Prostate gland (tissue), 2 donors: ENCODE measurements around the gene TFEB. TPM values are rescaled to one million over a fixed set of nuclear protein-coding genes. Genes with fewer than 3 reads are reported as not detected.

Experiments
- DNase-seq: peaks from one replicate; pipeline ENCODE4 v3.0.0-alpha.2; 2019; ENCODE audit warnings: low spot score
- H3K27ac ChIP-seq, 2 donors: fragments of 200-600 bp; sonication (generic); 2 replicates each; pipeline ENCODE4 v1.5.1; 2017 to 2019
- H3K27me3 ChIP-seq: fragments of 200-600 bp; sonication (generic); replicated peaks from 2 replicates; pipeline ENCODE4 v1.5.1; 2019; ENCODE audit not compliant: insufficient read depth
- H3K36me3 ChIP-seq, 2 donors: fragments of 200-600 bp; sonication (generic); 1 replicate in 1 of 2; 2 replicates in 1 of 2; pipeline versions ENCODE4 v1.5.1 to v1.8.1; 2017 to 2019
- H3K4me1 ChIP-seq: fragments of 200-600 bp; sonication (generic); replicated peaks from 2 replicates; pipeline ENCODE4 v1.5.1; 2019
- H3K4me3 ChIP-seq, 2 donors: fragments of 200-600 bp; sonication (generic); 2 replicates each; pipeline ENCODE4 v1.5.1; 2017 to 2019
- H3K9me3 ChIP-seq: fragments of 200-600 bp; sonication (generic); 2 replicates; pipeline ENCODE4 v1.5.1; 2017
- POLR2A ChIP-seq: fragments of 450-650 bp; IDR thresholded peaks from one replicate; pipeline ENCODE4 v1.6.1; 2016; ENCODE audit warnings: antibody characterized with exemption, mild to moderate bottlenecking
- POLR2AphosphoS5 ChIP-seq: sonication (generic); formaldehyde crosslinking; IDR thresholded peaks from one replicate; pipeline ENCODE4 v1.6.1; 2017; ENCODE audit warnings: antibody characterized with exemption
- WGBS: methylation state at CpG from one replicate; pipeline ENCODE4 v1.1.5; 2018; 5-methylcytosine and 5-hydroxymethylcytosine counted together
- intact Hi-C: fragments of 100-400 bp; cut with DNase I; formaldehyde crosslinking; loops from one replicate; pipeline ENCODE4 v1.14.2; 2022
- total RNA-seq, 2 donors: library from RNA; depleted of rRNA; stranded (reverse); fragments of >200 nt; gene quantifications; one replicate each; pipeline ENCODE4 v1.1.0, GENCODE V29; 2016
- TF ChIP-seq, protein P1 (sequence below), 4 experiments: fragments of 200-600 bp in 2 of 4; fragments of 450-650 bp in 2 of 4; sonication (generic) in 2 of 4; IDR thresholded peaks; 1 replicate in 3 of 4; 2 replicates in 1 of 4; pipeline ENCODE4 v1.5.1; 2016 to 2019; ENCODE audit warnings: antibody characterized with exemption in 4 of 4, mild to moderate bottlenecking in 2 of 4, moderate library complexity in 2 of 4

TFEB gene
- total RNA-seq, 2 donors from 2014 or later = 28.4 to 31.2 TPM

DNA sequence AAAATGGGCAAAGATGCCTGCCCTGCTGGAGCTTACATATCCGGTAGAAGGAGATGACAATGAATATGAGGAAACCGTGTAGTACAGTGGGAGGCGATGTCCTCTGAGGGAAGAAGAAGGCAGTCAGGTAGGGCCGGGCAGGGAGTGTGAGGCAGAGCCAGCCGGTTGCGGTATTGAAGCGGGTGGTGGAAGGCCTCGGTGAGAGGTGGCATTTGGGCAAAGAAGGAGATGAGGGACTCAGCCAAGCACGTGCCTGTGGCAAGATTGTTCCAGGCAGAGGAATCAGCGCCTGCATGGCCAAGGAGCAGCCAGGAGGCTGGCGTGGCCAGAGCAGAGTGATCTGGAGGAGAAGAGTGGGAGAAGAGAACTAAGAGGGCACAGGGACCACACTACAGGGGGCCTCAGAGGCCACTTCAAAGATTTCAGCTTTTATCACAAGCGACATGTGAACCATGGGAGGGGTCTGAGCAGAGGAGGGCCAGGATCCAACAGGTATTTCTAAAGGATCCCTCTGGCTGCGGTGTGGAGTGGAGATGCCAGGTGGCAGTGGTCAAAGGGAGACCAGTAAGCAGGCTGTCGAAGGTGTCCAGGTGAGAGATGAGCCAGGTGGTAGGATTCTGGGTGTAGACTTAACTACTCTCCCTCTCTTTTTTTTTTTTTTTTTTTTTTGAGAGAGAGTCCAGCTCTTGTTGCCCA is 83.3 kb downstream of the TFEB start:
- H3K4me1 ChIP-seq = no peaks in the 10 kb centered on the region
- no peaks in the 10 kb centered on the region for H3K27me3 ChIP-seq
- TF ChIP-seq POLR2A (no peak), POLR2AphosphoS5 (no peak)
- TF ChIP-seq, protein P1, sequence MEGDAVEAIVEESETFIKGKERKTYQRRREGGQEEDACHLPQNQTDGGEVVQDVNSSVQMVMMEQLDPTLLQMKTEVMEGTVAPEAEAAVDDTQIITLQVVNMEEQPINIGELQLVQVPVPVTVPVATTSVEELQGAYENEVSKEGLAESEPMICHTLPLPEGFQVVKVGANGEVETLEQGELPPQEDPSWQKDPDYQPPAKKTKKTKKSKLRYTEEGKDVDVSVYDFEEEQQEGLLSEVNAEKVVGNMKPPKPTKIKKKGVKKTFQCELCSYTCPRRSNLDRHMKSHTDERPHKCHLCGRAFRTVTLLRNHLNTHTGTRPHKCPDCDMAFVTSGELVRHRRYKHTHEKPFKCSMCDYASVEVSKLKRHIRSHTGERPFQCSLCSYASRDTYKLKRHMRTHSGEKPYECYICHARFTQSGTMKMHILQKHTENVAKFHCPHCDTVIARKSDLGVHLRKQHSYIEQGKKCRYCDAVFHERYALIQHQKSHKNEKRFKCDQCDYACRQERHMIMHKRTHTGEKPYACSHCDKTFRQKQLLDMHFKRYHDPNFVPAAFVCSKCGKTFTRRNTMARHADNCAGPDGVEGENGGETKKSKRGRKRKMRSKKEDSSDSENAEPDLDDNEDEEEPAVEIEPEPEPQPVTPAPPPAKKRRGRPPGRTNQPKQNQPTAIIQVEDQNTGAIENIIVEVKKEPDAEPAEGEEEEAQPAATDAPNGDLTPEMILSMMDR (IDR thresholded peaks at IDR 0.05) = no peak
- 87% methylated on average over 14 of the region's 14 CpGs for WGBS
- no peaks in the 10 kb centered on the region for H3K9me3 ChIP-seq
- no peaks in the 10 kb centered on the region for H3K36me3 ChIP-seq
- H3K4me3 ChIP-seq = no peak overlapping the region
- no peak overlapping the region for H3K27ac ChIP-seq
- DNase-seq = no peak
- intact Hi-C loops = no loop called here

- no peaks in the 10 kb centered on the region for H3K36me3 ChIP-seq
- no peak overlapping the region for H3K4me3 ChIP-seq
- no peaks in the 10 kb centered on the region for H3K4me1 ChIP-seq
- H3K27me3 ChIP-seq = no peaks in the 10 kb centered on the region
- intact Hi-C loops = no loop called here
- H3K9me3 ChIP-seq = no peaks in the 10 kb centered on the region
- TF ChIP-seq POLR2AphosphoS5 (no peak), POLR2A (no peak)
- TF ChIP-seq, protein P1 (IDR thresholded peaks at IDR 0.05) = no peak
- DNase-seq = no peak
- no peak overlapping the region for H3K27ac ChIP-seq
- 72% methylated on average over 11 of the region's 11 CpGs for WGBS
These were observed 84.0 kb downstream of the TFEB start for GRCh38 chr6:41651246-41651961.

DNA sequence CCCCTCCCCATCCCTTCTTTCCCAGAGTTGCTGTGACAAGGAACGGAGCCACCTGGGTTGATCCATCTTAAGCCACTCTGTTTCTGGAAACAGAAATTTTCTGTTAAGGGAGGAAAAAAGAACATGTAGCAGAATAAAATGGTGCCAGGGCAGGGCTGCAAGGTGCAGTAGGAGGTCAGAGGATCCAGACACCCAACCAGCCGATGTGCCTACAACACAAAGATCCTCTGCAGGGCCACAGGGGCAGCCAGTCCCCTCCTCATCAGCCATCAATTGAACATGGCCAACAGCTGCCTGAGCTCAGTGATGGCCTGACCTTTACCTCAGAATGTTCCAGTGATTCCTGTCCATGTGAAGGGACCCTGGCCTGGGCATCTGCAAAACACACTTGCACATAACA is 85.3 kb downstream of the TFEB start:
- no peaks in the 10 kb centered on the region for H3K4me1 ChIP-seq
- no peak overlapping the region for H3K27ac ChIP-seq
- TF ChIP-seq POLR2AphosphoS5 = no peak
- TF ChIP-seq, protein P1 (IDR thresholded peaks at IDR 0.05) = no peak
- TF ChIP-seq POLR2A = no peak
- no peaks in the 10 kb centered on the region for H3K9me3 ChIP-seq
- H3K27me3 ChIP-seq = no peaks in the 10 kb centered on the region
- 95% methylated on average over 2 of the region's 2 CpGs for WGBS
- intact Hi-C loops = no loop called here
- no peak overlapping the region for H3K4me3 ChIP-seq
- no peaks in the 10 kb centered on the region for H3K36me3 ChIP-seq
- no peak for DNase-seq

DNA sequence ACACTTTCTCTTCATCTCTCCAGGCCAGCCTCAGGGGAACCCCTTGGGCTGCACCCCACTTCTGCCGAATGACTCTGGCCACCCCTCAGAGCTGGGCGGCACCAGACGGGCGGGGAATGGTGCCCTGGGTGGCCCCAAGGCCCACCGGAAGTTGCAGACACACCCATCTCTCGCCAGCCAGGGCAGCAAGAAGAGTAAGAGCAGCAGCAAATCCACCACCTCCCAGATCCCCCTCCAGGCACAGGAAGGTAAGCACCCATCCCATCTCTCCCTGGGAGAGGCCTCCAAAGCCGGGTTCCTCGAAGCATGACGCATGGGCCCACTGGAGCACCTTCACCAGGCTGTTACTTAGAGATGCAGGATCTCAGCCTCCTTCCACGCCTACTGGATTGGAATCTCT is 85.8 kb downstream of the TFEB start:
- H3K9me3 ChIP-seq = no peaks in the 10 kb centered on the region
- no peaks in the 10 kb centered on the region for H3K4me1 ChIP-seq
- DNase-seq = no peak
- intact Hi-C loops = no loop called here
- H3K27ac ChIP-seq = no peak overlapping the region
- H3K27me3 ChIP-seq = no peaks in the 10 kb centered on the region
- TF ChIP-seq POLR2AphosphoS5 (no peak), POLR2A (no peak)
- TF ChIP-seq, protein P1 (IDR thresholded peaks at IDR 0.05) = no peak
- H3K4me3 ChIP-seq = no peak overlapping the region
- H3K36me3 ChIP-seq = no peaks in the 10 kb centered on the region
- 79% methylated on average over 10 of the region's 10 CpGs for WGBS

DNA sequence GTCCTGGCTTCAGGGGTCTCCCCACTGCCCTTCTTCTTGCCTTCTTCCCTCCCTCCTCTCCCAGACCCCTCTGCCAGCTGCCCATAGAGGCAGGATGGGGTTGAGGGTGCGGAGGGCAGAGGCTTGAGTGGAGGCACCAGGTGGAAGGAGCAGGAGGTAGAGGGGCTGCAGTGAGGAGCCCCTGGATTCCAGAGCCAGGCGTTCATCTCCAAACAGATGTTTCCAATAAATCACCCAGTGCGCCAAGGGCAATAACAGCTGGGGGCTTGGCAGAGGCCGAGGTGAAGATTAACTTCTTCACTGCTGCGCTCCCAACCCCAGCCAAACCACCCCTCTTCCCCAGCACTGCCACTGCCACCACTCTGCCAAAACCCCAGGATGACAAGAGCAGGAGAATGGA is 86.5 kb downstream of the TFEB start:
- no peak overlapping the region for H3K4me3 ChIP-seq
- no peaks in the 10 kb centered on the region for H3K9me3 ChIP-seq
- no peak overlapping the region for H3K27ac ChIP-seq
- no peaks in the 10 kb centered on the region for H3K4me1 ChIP-seq
- 59% methylated on average over 5 of the region's 5 CpGs for WGBS
- intact Hi-C loops = no loop called here
- DNase-seq = no peak
- H3K27me3 ChIP-seq = no peaks in the 10 kb centered on the region
- TF ChIP-seq POLR2AphosphoS5 (no peak), POLR2A (no peak)
- TF ChIP-seq, protein P1 (IDR thresholded peaks at IDR 0.05) = no peak
- H3K36me3 ChIP-seq = no peaks in the 10 kb centered on the region
